ENCODE measurements around the gene RNFT2.

Gene RNFT2

DNA sequence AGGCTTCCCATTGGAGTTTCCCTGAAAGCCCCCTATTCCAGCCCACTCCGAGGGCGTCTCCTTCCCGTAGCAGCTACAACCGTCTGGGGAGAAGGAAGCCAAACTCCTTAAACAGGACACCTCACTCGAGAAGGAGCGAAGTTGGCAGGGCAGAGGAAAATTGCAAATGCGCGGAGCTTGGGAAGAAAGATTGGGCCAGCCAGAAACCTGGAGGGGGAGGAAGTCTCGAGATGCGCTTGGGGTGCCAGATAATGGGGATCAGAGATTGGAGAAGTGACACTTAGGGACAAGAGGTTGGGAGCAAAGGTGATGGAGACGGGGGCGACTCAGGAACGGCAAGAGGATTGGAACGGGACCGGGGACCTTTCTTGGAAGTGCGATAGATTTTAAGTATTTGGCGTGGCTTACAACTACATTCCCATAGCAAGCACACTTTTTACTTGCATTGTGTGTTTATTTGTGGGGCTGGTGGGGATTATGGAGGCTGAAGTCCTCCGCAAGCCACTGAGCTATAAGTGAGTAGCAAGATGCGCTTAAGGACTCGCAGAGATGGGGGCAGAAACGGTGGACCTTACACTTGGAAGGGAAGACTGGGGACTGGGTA, 142.2 kb downstream of the RNFT2 start:
- DNase-seq: no peak

DNA sequence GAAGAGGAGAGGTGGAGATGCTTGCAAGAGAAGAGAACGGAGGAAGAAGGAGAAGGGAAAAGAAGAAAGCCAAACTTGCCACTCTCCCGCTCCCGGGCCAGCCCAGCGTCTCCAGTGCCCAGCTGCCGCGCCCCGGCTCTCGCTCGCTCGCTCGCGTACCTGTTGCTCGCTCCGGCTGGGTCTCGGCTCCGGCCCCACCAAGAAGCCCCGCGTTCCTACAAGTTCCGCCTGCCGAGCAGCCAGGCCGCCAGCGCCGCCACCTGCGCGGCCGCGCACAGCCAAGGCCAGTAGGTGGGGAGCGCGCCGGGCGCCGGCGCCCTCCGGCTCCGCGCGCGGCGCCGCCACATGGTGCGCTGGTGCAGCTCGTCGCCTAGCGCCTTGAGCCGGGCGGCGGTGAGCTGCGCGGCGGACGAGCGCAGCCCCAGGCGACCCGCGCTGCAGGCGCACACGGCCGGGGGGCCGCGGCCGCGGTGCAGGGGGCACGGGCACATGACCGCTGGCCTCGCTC, 142.8 kb downstream of the RNFT2 start:
- no peak for DNase-seq

- no peak for DNase-seq
These were observed 143.3 kb downstream of the RNFT2 start, which contains the start of gene HRK for GRCh38 chr12:116881325-116881876. TSS of gene HRK (minus strand) at chr12:116881441. CDS start at chr12:116881307, 134 bp downstream.

- no peak for DNase-seq
These were observed 143.9 kb downstream of the RNFT2 start for GRCh38 chr12:116881877-116882507.

DNA sequence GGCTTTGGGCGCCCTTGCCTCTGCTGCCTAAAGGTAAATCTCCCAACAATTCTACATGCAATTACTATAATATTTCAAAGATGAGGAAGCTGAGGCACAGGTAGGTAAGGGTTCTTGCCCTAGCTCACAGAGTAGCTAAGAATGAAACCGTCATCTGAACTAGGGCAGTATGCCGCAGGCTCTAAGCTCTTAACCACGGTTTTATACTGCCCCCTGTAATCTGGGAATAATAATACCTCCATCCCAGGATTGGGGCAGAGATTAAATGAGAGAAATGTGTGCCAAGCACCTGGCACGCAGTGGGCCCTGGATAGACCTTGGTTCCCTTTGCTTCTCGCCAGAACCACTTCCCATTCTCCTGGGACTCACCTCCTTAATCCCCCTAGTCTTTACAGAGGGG, 144.6 kb downstream of the RNFT2 start:
- peak; percentile 51 for DNase-seq

DNA sequence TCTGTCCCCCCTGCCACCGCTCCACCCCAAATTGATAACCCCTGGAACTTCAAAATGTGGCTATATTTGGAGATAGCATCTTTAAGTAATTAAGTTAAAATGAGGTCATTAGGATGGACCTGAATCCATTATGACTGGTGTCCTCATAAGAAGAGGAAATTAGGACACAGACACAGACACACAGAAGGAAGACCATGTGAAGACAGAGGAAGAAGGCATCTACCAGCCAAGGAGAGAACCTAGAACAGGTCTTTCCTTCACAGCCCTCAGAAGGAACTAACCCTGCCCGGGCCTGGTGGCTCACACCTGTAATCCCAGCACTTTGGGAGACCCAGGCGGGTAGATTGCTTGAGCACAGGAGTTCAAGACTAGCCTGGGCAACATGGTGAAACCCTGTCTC, 146.8 kb downstream of the RNFT2 start:
- no peak for DNase-seq

GRCh38 chr12:116885491-116885890, 147.4 kb downstream of the RNFT2 start:
- no peak for DNase-seq

GRCh38 chr12:116887244-116887643, 149.1 kb downstream of the RNFT2 start:
- DNase-seq: no peak

DNA sequence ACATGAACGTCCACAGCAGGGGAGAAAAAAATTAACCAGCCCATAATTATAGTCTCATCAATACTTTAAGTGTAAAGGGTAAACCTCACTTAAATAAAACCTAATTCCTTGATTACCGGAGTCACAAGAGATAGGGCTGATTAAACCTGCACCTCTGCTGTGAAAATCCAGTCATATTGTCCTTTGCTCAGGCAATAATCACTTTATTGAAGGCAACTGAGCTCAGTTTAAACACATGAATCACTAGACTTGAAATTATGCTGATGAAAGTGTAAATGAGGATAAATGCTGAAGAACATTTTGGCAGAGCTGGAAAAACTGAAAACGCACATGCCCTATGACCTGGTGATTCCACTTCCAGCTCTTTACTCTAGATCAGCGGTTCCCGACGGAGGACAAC, 149.8 kb downstream of the RNFT2 start:
- DNase-seq: no peak

GRCh38 chr12:116890330-116890729, 152.2 kb downstream of the RNFT2 start:
- no peak for DNase-seq

DNA sequence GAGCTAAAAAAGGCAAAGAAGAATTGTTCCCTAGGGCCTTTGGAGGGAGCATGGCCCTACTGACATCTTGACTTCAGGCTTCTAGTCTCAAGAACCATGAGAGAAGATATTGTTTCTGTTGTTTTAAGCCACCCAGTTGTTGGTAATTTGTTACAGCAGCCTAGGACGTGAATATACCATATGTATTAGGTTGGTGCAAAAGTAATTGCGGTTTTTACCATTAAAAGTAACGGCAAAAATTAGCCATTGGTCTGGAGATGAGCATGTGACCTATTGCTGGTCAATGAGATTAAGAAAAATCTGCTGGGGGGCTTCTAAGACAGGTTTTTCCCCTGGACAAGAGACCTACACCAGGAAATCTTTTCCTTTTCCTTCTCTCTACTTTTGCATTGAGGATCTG, 152.9 kb downstream of the RNFT2 start:
- DNase-seq: no peak

GRCh38 chr12:116892349-116893140, 154.4 kb downstream of the RNFT2 start:
- no peak for DNase-seq

- DNase-seq: no peak
These were observed 156.8 kb downstream of the RNFT2 start for GRCh38 chr12:116894913-116895312.

- DNase-seq: no peak
These were observed 158.4 kb downstream of the RNFT2 start for GRCh38 chr12:116896411-116896924.

GRCh38 chr12:116897476-116897875, 159.4 kb downstream of the RNFT2 start:
- no peak for DNase-seq

GRCh38 chr12:116898669-116899068, 160.6 kb downstream of the RNFT2 start:
- DNase-seq: no peak

DNA sequence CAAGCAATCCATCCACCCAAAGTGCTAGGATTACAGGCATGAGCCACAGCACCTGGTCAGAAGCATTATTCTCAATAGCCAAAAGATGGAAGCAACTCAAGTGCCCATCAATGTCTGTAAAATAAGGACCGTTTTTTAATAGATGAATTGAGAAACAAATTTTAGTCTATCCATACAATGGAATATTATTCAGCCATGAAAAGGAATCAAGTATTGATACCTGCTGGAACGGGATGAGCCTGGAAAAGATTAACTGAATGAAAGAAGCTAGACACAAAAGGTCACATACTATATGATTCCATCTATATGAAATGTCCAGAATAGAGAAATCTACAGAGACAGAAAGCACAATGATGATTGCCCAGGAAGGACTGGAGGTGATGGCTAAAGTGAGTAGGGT, 163.5 kb downstream of the RNFT2 start:
- DNase-seq: no peak

Data from fibroblast of upper back skin (primary cell).